GM06990 (cell line): ENCODE measurements around the gene MRPL3.
"Not testable (repeated sequence)": the region's sequence is repeated elsewhere in the genome, so short reads cannot be mapped to it uniquely, and the experiment has no call there.

Source experiments
- DNase-seq: peaks from one replicate; pipeline ENCODE4 v3.0.0-alpha.2; 2011; ENCODE audit not compliant: insufficient read length; ENCODE audit errors: extremely low read depth
- H3K27me3 ChIP-seq: replicated peaks from 2 replicates; pipeline ENCODE4 v1.6.0; 2011; ENCODE audit warnings: low read length; ENCODE audit not compliant: control insufficient read depth, insufficient read depth
- H3K36me3 ChIP-seq: 2 replicates; pipeline ENCODE4 v1.5.1; 2011; ENCODE audit warnings: low read length; ENCODE audit not compliant: control insufficient read depth, insufficient read depth
- H3K4me3 ChIP-seq: replicated peaks from 2 replicates; pipeline ENCODE4 v1.5.1; 2011; ENCODE audit warnings: low read depth, mild to moderate bottlenecking, control low read depth, low read length
- CTCF ChIP-seq: IDR thresholded peaks from 2 replicates; pipeline ENCODE4 v1.5.1; 2011; ENCODE audit warnings: low read length, control low read depth, mild to moderate bottlenecking, inconsistent platforms; ENCODE audit not compliant: insufficient read depth, poor library complexity, severe bottlenecking

MRPL3 gene

DNA sequence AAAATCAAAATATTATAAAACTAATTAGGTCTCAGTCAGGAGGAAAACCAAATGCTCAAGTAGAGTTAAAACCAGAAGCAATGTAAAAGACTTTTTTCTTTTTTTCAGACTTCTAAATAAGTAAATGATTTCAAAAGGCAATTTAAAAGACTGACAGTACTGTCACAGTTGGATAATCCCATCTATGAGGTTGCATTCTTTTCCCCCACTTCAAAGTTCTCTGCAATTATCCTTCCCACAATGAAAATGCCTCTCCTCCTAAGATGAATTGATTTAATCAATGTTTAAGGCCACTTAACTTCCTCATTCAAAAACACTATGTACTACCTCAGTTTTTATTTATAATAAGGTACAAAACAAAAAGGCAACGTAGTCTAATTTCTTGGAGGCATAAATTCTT lies 8.1 kb downstream of the MRPL3 start:
- TF ChIP-seq CTCF = no peak
- H3K27me3 ChIP-seq = no peaks in the 10 kb centered on the region
- peaks cover 10% of the 10 kb centered on the region for H3K36me3 ChIP-seq
- H3K4me3 ChIP-seq = no peak overlapping the region
- no peak for DNase-seq

DNA sequence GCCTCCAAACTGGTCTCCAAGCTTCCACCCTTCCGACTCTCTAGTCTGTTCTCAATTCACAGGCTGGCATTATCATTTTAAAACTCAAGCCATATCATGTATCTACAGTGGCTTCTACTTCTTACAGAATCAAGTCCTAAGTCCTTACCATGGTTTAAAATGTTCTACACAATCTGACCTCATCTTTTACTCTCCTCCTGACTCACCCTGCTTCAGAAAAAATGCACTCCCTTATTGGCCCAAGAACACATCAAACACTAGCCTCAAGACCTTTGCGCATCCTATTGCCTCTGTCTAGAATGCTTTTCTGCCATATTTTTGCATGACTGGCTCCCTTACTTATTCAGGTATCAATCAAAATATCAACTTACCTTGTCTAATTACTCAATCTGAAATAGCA lies 11.0 kb downstream of the MRPL3 start:
- H3K36me3 ChIP-seq = peaks cover 7% of the 10 kb centered on the region
- DNase-seq = no peak

GRCh38 chr3:131491084-131491483 lies 11.7 kb downstream of the MRPL3 start:
- Histone ChIP-seq H3K4me3 (no peak overlapping the region), H3K36me3 (peaks cover 7% of the 10 kb centered on the region), H3K27me3 (no peaks in the 10 kb centered on the region)
- no peak for TF ChIP-seq CTCF
- DNase-seq = no peak

More for the DNA sequence above, 11.0 kb downstream of the MRPL3 start:
- Histone ChIP-seq H3K27me3 (no peaks in the 10 kb centered on the region), H3K4me3 (no peak overlapping the region)
- no peak for TF ChIP-seq CTCF

DNA sequence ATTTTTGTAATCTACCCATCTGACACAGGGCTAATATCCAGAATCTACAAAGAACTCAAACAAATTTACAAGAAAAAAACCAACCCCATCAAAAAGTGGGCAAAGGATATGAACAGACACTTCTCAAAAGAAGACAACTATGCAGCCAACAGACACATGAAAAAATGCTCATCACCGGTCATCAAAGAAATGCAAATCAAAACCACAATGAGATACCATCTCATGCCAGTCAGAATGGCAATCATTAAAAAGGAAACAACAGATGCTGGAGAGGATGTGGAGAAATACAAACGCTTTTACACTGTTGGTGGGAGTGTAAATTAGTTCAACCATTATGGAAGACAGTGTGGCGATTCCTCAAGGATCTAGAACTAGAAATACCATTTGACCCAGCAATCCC lies 16.2 kb downstream of the MRPL3 start:
- H3K36me3 ChIP-seq, DNase-seq, H3K27me3 ChIP-seq, H3K4me3 ChIP-seq: not testable (repeated sequence)

- H3K4me3 ChIP-seq = no peak overlapping the region
- H3K27me3 ChIP-seq = no peaks in the 10 kb centered on the region
- no peak for DNase-seq
- H3K36me3 ChIP-seq = peaks cover under 1% of the 10 kb centered on the region
- TF ChIP-seq CTCF = no peak
These were observed 17.7 kb downstream of the MRPL3 start for GRCh38 chr3:131485119-131485518.

GRCh38 chr3:131484496-131485111 lies 18.2 kb downstream of the MRPL3 start:
- no peak overlapping the region for H3K4me3 ChIP-seq
- no peaks in the 10 kb centered on the region for H3K27me3 ChIP-seq
- no peak for DNase-seq
- peaks cover 2% of the 10 kb centered on the region for H3K36me3 ChIP-seq
- TF ChIP-seq CTCF = no peak
